NCI-H2107 (cell line): ENCODE data around the gene SCN4A.
"Not testable (repeated sequence)": the region's sequence is repeated elsewhere in the genome, so short reads cannot be mapped to it uniquely, and the experiment has no call there.

Source experiments
- DNase-seq: peaks from one replicate; lab custom pipeline; 2025; lab: John Stamatoyannopoulos, UW

Gene SCN4A

DNA sequence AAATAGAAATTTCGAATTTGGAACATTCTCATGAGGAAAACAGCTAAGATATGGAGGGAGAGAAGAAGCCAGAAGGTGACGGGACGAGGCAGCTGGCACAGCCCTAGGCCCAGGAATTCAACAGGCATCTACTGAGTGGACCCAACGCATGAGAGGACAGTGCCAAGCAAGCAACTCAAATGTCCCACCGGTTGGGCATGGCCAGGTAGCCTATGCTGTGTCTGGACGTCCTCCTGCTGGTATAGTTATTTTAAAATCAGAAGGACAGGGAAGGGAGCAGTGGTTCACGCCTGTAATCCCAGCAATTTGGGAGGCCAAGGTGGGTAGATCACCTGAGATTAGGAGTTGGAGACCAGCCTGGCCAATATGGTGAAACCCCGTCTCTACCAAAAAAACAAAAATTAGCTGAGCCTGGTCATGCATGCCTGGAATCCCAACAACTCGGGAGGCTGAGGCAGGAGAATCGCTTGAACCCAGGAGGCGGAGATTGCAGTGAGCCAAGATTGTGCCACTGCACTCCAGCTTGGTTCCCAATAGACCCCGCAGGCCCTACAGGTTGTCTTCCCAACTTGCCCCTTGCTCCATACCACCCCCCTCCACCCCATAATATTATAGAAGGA is 56.0 kb downstream of the SCN4A start:
- DNase-seq = no peak

DNA sequence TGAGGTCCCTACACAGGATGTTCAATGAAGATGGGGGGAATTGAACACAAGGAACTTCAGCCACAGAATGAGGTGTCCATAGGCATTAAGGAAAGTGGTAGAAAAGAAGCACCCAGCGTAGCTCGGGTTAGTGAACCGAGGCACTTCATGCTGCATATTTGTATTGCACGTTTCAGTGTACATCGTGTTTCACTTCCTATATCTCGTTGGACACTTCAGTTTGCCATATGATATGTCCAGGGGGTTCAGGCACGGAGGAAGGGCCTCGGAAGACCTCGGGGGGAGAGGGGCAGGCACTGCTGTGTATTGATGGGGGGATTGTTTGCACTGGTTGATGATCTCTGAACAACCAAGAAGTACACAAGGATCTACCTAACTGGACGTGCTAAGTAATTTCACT is 57.0 kb downstream of the SCN4A start:
- not testable (repeated sequence) for DNase-seq

DNA sequence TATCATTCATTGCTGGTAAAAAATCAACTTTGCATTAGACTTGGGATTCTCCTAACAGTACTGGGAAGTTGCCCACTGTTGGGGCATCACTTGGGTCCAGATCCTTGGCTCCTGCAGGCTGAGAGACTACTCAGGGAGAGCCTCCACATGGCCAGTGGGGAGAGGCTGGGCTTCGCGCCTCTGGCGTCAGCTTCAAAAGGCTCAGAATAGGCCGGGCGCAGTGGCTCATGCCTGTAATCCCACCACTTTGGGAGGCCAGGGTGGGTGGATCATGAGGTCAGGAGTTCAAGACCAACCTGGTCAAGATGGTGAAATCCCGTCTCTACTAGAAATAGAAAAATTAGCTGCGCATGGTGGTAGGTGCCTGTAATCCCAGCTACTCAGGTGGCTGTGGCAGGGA is 58.2 kb downstream of the SCN4A start:
- DNase-seq = no peak

DNA sequence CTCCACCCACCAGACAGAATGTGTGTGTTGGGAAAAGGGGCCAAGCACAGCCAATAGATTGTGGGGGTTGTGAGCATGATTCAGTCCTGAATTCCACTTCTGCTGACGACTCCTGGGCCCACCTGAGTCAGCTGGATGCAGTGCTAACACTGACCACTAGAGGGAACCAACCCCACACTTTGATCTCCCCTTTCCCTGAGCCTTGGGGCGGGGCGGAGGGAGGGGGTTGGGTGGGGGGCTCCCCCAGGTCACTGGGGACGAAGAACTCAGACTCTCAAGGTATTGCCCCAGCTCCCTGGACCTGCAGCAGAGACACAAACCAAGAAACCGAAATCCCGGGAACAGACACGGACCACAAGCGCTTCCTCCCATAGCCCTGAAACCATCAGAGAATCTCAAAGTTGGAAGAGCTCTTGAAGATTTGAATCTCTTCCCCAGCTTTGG is 61.0 kb downstream of the SCN4A start:
- DNase-seq = no peak

DNA sequence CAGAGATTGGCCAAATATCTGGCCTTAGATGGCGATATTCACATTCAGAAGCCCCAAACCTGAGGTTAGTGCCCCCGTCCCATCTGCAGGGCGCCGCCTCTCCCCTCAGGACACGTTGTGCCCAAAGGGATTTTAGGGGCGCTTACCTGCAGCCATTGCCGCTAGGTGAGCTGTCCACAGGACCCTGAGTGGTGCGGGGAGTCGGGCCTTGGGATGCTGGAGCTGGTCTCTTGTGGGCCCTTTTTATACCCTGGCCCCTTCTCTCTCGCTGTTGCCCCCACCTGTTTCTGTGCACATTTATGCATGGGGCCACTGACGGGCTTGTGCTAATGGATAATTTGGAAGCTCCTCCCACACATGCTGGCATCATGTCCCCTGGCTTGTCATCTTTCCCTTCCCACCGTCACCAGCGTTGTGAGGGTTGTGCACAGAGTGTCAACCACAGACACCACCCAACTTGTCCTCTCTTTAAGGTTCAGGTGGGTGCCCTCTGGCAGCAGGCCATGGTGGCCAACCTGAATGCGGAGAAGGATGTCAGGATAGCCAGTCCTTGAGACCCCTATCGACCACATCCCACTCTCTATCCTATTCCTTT is 61.6 kb downstream of the SCN4A start, which contains the start of gene CSHL1:
Gene CSHL1, minus strand, starts transcription at position 218 of the 595 bp plus-strand sequence. Its CDS starts 62 bp downstream, at position 156.
- DNase-seq = no peak

DNA sequence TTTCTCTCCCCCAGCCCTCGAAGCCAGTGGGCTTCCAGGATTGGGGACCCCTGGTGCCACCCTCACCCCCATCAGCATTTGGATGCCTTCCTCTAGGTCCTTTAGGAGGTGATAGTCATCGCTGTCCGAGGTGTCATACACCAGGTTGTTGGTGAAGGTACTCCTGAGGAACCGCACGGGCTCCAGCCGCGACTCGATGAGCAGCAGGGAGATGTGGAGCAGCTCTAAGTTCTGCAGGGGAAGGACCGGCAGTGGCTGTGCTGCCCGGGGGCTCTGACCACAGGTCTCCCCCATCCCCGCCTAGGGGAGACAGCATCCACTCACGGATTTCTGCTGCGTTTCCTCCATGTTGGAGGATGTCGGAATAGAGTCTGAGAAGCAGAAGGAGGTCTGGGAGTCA is 62.6 kb downstream of the SCN4A start:
- DNase-seq = no peak

DNA sequence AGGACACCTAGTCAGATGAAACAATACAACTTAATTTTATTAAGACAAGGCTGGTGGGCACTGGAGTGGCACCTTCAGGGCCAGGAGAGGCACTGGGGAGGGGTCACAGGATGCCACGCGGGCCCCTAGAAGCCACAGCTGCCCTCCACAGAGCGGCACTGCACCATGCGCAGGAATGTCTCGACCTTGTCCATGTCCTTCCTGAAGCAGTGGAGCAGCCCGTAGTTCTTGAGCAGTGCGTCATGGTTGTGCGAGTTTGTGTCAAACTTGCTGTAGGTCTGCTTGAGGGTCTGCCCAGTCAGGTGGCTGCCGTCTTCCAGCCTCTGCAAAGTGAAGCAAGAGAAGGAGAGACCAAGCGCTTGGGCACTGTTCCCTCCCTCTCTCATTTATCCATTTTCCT is 63.1 kb downstream of the SCN4A start:
- not testable (repeated sequence) for DNase-seq

DNA sequence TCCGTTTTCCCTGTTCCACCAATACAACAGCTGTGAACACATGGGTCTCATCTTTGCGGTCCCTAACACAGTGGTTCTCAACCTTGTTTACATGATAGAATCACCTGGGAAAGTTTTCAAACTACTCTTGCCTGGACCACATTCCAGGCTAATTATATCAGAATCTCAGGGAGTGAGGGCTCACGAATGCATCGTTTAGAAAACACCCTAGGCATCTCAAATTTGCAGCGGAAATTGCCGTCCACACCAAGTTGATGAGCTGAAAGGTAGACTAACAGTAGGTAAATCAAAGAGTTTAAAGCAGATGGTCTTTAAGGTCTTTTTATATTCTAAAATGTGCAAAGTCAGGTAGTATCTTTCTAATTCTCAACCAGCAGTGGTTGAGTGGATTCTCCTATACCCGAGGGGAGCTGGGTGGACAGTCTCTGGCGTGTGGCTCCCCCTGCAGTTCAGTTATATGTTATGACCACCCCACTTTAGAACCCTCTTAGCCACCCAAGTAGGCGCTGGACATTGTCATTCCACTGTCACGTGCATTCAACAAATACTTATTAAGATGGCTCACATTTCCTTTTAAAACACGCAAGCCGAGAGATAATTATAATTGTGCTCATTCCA is 65.4 kb downstream of the SCN4A start:
- peak; percentile 21 for DNase-seq

DNA sequence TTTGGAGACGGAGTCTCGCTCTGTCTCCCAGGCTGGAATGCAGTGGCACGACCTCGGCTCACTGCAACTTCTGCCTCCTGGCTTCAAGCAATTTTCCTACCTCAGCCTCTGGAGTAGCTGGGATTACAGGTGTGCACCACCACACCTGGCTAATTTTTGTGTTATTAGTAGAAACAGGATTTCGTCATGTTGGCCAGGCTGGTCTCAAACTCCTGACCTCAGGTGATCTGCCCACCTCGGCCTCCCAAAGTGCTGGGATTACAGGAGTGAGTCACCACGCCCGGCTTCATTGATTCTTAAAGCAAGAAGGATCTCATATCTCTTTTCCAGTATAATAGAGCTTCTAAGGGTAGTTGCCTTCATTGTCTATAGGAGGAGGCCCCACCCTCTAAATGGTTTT is 67.9 kb downstream of the SCN4A start:
- not testable (repeated sequence) for DNase-seq

DNA sequence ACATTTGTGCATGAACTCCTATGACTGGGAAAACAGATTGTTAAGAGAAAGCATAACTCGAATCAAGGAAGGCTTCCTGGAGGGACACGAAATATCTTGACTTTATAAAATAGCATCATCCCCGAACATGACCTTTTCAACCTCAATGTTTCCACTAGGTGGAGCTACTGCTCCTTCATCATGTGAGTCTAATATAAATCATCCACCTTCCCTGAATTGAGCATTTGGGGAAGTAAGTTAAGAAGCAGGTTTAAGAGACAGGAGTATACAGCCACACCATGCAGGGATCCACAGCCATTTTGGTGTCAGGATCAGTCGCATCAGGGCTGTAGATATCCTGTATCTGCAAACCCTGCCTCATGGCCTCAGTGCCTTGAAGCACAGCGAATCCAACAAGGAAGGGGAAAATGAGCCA is 68.9 kb downstream of the SCN4A start:
- not testable (repeated sequence) for DNase-seq

DNA sequence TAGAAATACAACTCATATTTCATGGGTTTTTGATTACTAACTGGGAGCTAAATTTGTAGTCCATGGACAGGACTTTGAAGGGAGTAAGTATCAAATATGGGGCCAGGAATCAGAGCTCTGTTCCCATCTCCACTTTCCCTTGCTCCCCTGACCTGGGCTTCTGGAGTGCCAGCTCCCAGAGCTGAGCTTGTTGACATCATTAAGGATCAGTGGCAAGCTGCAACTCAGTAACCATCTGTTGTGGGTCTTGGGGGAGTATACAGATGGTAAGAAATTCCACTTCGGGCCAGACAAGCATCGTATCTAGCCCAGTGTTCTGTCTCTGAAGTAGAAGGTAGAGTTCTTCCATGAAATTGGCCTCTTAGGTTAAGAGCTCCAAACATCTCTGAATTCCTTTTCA is 70.7 kb downstream of the SCN4A start:
- not testable (repeated sequence) for DNase-seq

DNA sequence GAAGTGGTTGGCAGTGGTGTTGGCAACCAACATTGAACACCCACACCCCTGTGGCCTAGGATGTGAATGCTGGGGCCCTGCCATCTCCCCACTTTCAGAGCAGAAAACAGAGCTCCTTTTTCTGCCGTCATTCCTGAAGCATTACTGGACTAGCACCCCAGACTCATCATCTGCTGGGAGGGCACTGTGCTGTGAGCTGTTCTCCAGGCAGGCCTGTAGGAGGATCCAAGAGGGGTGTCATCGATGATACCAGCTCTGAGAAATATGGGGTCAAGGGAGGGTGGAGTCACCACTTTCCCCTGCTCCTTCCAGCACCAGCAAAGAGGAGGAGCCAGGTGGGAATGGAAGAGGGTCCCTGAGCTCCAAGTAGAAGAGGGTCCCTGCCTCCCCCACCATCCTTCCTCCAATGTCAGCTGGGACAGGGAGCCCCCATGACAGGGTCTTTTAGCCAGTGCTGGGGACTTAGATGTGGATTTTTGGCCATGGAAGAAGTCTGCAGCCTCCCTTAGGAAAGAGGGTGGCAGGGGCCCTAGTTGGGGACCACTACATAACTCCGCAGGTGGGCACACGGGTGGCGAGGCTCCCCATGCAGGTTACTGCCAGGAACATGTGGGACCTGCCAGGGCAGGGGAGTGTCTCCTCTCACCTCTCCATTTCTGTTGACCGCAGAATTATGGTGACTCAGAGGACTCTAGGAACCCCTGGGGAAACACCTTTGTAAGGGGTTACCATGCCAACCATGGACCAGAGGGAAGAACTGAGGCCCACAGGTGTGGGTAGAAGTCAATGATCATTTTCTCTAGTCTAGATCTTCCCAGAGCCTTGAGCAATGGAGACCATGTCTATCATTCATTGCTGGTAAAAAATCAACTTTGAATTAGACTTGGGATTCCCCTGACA is 73.6 kb downstream of the SCN4A start:
- not testable (repeated sequence) for DNase-seq

DNA sequence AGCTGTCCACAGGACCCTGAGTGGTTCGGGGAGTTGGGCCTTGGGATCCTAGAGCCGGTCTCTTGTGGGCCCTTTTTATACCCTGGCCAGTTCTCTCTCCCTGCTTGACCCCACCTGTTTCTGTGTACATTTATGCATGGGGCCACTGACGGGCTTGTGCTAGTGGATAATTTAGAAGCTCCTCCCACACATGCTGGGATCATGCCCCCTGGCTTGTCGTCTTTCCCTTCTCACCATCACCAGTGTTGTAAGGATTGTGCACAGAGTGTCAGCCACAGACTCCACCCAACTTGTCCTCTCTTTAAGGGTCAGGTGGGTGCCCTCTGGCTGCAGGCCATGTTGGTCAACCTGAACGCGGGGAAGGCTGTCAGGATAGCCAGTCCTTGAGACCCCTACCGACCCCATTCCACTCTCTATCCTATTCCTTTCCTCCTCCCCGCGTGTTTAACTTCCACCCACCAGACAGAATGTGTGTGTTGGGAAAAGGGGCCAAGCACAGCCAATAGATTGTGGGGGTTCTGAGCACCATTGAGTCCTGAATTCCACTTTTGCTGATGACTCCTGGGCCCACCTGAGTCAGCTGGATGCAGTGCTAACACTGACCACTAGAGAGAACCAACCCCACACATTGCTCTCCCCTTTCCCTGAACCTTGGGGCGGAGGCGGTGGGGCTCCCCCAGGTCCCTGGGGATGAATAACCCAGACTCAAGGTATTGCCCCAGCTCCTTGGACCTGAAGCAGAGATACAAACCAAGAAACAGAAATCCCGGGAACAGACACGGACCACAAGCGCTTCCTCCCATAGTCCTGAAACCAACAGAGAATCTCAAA is 76.0 kb downstream of the SCN4A start, which contains the start of gene CSH1:
Gene CSH1, minus strand, starts transcription at position 51 of the 831 bp plus-strand sequence. CDS start 63 bp downstream, outside the sequence.
- DNase-seq = not testable (repeated sequence)

DNA sequence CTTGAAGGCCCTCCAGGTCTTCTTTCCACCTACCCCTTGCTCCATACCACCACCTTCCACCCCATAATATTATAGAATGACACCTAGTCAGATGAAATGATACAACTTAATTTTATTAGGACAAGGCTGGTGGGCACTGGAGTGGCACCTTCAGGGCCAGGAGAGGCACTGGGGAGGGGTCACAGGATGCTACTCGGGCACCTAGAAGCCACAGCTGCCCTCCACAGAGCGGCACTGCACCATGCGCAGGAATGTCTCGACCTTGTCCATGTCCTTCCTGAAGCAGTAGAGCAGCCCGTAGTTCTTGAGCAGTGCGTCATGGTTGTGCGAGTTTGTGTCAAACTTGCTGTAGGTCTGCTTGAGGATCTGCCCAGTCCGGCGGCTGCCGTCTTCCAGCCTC is 77.9 kb downstream of the SCN4A start:
- not testable (repeated sequence) for DNase-seq

DNA sequence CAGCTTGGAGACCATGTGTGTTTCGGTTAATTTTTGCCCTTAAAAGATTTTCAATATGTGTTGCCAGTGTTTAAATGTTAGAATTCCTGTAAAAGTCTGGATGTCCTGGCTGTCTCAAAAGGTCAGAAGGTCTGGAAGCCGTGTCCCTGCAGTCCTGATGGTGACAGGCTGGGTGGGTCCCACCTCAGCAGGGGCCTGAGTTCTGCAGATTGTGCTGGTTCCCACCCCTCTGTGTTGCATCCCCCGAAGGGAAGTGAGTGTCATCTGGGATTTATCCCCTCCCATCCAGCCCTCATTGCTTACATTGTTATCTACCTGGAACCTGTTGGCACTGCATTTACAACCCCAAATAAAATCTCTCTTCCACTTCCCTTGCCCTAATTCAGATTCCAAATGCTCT is 78.7 kb downstream of the SCN4A start:
- DNase-seq = not testable (repeated sequence)

DNA sequence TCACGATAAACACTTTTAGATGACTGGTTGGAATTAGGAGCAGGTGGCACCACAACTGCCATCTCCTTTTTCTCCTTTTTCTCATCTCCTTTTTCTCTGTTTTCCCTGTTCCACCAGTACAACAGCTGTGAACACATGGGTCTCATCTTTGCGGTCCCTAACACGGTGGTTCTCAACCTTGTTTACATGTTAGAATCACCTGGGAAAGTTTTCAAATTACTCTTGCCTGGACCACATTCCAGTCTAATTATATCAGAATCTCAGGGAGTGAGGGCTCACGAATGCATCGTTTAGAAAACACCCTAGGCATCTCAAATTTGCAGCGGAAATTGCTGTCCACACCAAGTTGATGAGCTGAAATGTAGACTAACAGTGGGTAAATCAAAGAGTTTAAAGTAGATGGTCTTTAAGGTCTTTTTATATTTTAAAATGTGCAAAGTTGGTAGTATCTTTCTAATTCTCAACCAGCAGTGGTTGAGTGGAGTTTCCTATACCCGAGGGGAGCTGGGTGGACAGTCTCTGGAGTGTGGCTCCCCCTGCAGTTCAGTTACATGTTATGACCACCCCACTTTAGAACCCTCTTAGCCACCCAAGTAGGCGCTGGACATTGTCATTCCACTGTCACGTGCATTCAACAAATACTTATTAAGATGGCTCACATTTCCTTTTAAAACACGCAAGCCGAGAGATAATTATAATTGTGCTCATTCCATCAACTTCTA is 80.2 kb downstream of the SCN4A start:
- not testable (repeated sequence) for DNase-seq

DNA sequence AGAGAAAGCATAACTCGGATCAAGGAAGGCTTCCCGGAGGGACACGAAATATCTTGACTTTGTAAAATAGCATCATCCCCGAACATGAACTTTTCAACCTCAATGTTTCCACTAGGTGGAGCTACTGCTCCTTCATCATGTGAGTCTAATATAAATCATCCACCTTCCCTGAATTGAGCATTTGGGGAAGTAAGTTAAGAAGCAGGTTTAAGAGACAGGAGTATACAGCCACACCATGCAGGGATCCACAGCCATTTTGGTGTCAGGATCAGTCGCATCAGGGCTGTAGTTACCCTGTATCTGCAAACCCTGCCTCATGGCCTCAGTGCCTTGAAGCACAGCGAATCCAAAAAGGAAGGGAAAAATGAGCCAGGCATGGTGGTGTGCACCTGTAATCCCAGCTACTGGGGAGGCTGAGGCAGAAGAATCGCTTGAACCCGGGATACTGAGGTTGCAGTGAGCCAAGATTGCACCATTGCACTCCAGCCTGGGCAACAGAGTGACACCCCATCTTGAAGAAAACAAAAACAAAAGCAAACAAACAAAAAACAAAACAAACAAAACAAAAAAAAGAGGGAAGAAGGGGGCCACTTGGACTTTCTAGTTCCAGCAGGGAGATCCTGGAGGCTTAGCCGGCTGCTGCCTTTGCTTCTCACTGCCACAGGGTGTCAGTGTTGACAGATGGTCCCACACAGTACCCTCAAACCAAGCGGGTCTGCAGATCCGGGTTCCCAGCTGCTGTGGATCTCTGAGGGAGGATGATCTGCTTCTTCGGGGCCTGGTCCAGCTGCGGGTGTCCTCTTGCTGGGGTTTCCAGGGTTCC is 83.5 kb downstream of the SCN4A start:
- DNase-seq = not testable (repeated sequence)
